GM12878 (cell line): Measurements from ENCODE around the gene CEP97.
"Not testable (repeated sequence)": the region's sequence is repeated elsewhere in the genome, so short reads cannot be mapped to it uniquely, and the experiment has no call there.

ENCODE experiments used
- ATF7 ChIP-seq: fragments of 450-650 bp; IDR thresholded peaks from 2 replicates; pipeline ENCODE4 v1.6.1; 2016; ENCODE audit warnings: low read depth, mild to moderate bottlenecking
- BRCA1 ChIP-seq: IDR thresholded peaks from 2 replicates; pipeline ENCODE4 v1.6.1; 2011; ENCODE audit warnings: low read depth, low read length, improper control_type of control experiment
- DPF2 ChIP-seq: fragments of 450-650 bp; IDR thresholded peaks from 2 replicates; pipeline ENCODE4 v1.6.1; 2017; ENCODE audit warnings: mild to moderate bottlenecking
- FOXM1 ChIP-seq: IDR thresholded peaks from 2 replicates; pipeline ENCODE4 v1.6.1; 2012; ENCODE audit warnings: low read depth, mild to moderate bottlenecking, inconsistent platforms, low read length, moderate library complexity
- HDAC2 ChIP-seq: fragments of 200-600 bp; sonication (generic); IDR thresholded peaks from 2 replicates; pipeline ENCODE4 v1.6.1; 2017
- NBN ChIP-seq: fragments of 450-650 bp; IDR thresholded peaks from 2 replicates; pipeline ENCODE4 v1.6.1; 2016
- POLR2A ChIP-seq: IDR thresholded peaks from 2 replicates; pipeline ENCODE4 v1.6.1; 2011; ENCODE audit warnings: low read depth, mild to moderate bottlenecking, low read length
- ZNF622 ChIP-seq: fragments of 450-650 bp; IDR thresholded peaks from 2 replicates; pipeline ENCODE4 v1.6.1; 2017; ENCODE audit warnings: mild to moderate bottlenecking, inconsistent platforms
- TF ChIP-seq, protein P1 (sequence below): IDR thresholded peaks from 2 replicates; pipeline ENCODE4 v1.6.1; 2012; ENCODE audit warnings: low read depth, low read length, improper control_type of control experiment
- TF ChIP-seq, protein P2 (sequence below): fragments of 450-650 bp; IDR thresholded peaks from 2 replicates; pipeline ENCODE4 v1.6.1; 2017; ENCODE audit warnings: mild to moderate bottlenecking
- TF ChIP-seq, protein P3 (sequence below), 3 experiments: IDR thresholded peaks in 2 of 3; conservative IDR thresholded peaks in 1 of 3; 2 replicates each; pipeline ENCODE4 v1.5.1; 2011; ENCODE audit warnings: low read depth in 3 of 3, low read length in 3 of 3, mild to moderate bottlenecking in 3 of 3, control low read depth in 2 of 3, moderate library complexity in 2 of 3, inconsistent platforms in 1 of 3, mixed read lengths in 1 of 3; ENCODE audit not compliant: control insufficient read depth in 2 of 3, insufficient read depth in 1 of 3; ENCODE audit errors: extremely low read depth in 1 of 3
- TF ChIP-seq, protein P4 (sequence below): IDR thresholded peaks from 2 replicates; pipeline ENCODE4 v1.6.1; 2011; ENCODE audit warnings: low read depth, mild to moderate bottlenecking, low read length, moderate library complexity, borderline replicate concordance; ENCODE audit errors: extremely low read depth

DNA sequence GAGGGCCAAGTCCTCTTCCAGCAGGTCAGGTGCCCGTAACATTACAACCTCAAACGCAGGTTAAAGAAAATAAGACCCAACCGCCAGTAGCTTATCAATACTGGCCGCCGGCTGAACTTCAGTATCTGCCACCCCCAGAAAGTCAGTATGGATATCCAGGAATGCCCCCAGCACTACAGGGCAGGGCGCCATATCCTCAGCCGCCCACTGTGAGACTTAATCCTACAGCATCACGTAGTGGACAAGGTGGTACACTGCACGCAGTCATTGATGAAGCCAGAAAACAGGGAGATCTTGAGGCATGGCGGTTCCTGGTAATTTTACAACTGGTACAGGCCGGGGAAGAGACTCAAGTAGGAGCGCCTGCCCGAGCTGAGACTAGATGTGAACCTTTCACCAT, 30.9 kb upstream of the CEP97 start:
- TF ChIP-seq, protein P1, sequence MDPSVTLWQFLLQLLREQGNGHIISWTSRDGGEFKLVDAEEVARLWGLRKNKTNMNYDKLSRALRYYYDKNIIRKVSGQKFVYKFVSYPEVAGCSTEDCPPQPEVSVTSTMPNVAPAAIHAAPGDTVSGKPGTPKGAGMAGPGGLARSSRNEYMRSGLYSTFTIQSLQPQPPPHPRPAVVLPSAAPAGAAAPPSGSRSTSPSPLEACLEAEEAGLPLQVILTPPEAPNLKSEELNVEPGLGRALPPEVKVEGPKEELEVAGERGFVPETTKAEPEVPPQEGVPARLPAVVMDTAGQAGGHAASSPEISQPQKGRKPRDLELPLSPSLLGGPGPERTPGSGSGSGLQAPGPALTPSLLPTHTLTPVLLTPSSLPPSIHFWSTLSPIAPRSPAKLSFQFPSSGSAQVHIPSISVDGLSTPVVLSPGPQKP: not testable (repeated sequence)
- not testable (repeated sequence) for TF ChIP-seq POLR2A, HDAC2, BRCA1, DPF2, ATF7, NBN, ZNF622, FOXM1
- TF ChIP-seq, protein P2, sequence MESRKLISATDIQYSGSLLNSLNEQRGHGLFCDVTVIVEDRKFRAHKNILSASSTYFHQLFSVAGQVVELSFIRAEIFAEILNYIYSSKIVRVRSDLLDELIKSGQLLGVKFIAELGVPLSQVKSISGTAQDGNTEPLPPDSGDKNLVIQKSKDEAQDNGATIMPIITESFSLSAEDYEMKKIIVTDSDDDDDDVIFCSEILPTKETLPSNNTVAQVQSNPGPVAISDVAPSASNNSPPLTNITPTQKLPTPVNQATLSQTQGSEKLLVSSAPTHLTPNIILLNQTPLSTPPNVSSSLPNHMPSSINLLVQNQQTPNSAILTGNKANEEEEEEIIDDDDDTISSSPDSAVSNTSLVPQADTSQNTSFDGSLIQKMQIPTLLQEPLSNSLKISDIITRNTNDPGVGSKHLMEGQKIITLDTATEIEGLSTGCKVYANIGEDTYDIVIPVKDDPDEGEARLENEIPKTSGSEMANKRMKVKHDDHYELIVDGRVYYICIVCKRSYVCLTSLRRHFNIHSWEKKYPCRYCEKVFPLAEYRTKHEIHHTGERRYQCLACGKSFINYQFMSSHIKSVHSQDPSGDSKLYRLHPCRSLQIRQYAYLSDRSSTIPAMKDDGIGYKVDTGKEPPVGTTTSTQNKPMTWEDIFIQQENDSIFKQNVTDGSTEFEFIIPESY: peak; percentile 79
- TF ChIP-seq, protein P3, sequence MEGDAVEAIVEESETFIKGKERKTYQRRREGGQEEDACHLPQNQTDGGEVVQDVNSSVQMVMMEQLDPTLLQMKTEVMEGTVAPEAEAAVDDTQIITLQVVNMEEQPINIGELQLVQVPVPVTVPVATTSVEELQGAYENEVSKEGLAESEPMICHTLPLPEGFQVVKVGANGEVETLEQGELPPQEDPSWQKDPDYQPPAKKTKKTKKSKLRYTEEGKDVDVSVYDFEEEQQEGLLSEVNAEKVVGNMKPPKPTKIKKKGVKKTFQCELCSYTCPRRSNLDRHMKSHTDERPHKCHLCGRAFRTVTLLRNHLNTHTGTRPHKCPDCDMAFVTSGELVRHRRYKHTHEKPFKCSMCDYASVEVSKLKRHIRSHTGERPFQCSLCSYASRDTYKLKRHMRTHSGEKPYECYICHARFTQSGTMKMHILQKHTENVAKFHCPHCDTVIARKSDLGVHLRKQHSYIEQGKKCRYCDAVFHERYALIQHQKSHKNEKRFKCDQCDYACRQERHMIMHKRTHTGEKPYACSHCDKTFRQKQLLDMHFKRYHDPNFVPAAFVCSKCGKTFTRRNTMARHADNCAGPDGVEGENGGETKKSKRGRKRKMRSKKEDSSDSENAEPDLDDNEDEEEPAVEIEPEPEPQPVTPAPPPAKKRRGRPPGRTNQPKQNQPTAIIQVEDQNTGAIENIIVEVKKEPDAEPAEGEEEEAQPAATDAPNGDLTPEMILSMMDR (IDR thresholded peaks at IDR 0.05 in 2 of 3, conservative IDR thresholded peaks at IDR 0.05 in 1 of 3; ENCODE audit: control insufficient read depth in 2 of 3, extremely low read depth in 1 of 3, insufficient read depth in 1 of 3, low read depth in 3 of 3, low read length in 3 of 3): peak; percentile 47 to 61 (median 50)
- TF ChIP-seq, protein P4, sequence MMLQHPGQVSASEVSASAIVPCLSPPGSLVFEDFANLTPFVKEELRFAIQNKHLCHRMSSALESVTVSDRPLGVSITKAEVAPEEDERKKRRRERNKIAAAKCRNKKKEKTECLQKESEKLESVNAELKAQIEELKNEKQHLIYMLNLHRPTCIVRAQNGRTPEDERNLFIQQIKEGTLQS: not testable (repeated sequence)
